Osteoblast (primary cell): ENCODE results near the gene B4GALT1. TPM values are rescaled to one million over a fixed set of nuclear protein-coding genes. Genes with fewer than 3 reads are reported as not detected.

Experiments used
- DNase-seq: peaks from one replicate; pipeline ENCODE4 v3.0.0; 2011; ENCODE audit warnings: low spot score, mixed read lengths; ENCODE audit not compliant: insufficient read length; ENCODE audit errors: missing footprints
- H2AFZ ChIP-seq: 2 replicates; pipeline ENCODE4 v1.6.0; 2011; ENCODE audit warnings: mild to moderate bottlenecking, low read length
- H3K27ac ChIP-seq: 2 replicates; pipeline ENCODE4 v1.5.1; 2011; ENCODE audit warnings: mild to moderate bottlenecking, low read depth, low read length, moderate library complexity
- H3K27me3 ChIP-seq: 2 replicates; pipeline ENCODE4 v1.6.0; 2012; ENCODE audit warnings: mild to moderate bottlenecking, control low read depth, inconsistent platforms, low read length, moderate library complexity; ENCODE audit not compliant: insufficient read depth
- H3K36me3 ChIP-seq: 2 replicates; pipeline ENCODE4 v1.5.1; 2011; ENCODE audit warnings: mild to moderate bottlenecking, low read length, control low read depth, moderate library complexity; ENCODE audit not compliant: insufficient read depth
- H3K4me1 ChIP-seq: 2 replicates; pipeline ENCODE4 v1.5.1; 2011; ENCODE audit warnings: mild to moderate bottlenecking, low read length, control low read depth, moderate library complexity; ENCODE audit not compliant: insufficient read depth
- H3K4me2 ChIP-seq: 2 replicates; pipeline ENCODE4 v1.6.0; 2011; ENCODE audit warnings: mild to moderate bottlenecking, low read length; ENCODE audit not compliant: insufficient read depth
- H3K4me3 ChIP-seq: fragments of 200-600 bp; sonication (generic); 3 replicates; pipeline ENCODE4 v1.5.1; 2012; ENCODE audit warnings: mild to moderate bottlenecking, low read length, inconsistent platforms; ENCODE audit not compliant: insufficient read depth
- H3K79me2 ChIP-seq: 2 replicates; pipeline ENCODE4 v1.6.0; 2012; ENCODE audit warnings: mild to moderate bottlenecking, low read length, control low read depth, inconsistent platforms; ENCODE audit not compliant: insufficient read depth
- H3K9me3 ChIP-seq: 2 replicates; pipeline ENCODE4 v1.5.1; 2011; ENCODE audit warnings: low read depth, low read length, control low read depth
- H4K20me1 ChIP-seq: 2 replicates; pipeline ENCODE4 v1.6.0; 2012; ENCODE audit warnings: mild to moderate bottlenecking, low read length, control low read depth; ENCODE audit not compliant: insufficient read depth
- total RNA-seq: library from RNA; depleted of rRNA; stranded (reverse); fragments of >200 nt; gene quantifications from 2 replicates; pipeline ENCODE4 v1.2.3, GENCODE V29; 2012
- TF ChIP-seq, protein P1 (sequence below): IDR thresholded peaks from 2 replicates; pipeline ENCODE4 v1.5.1; 2011; ENCODE audit warnings: mild to moderate bottlenecking, low read depth, low read length, moderate library complexity; ENCODE audit errors: extremely low read depth

Gene B4GALT1
- total RNA-seq, 1 donor: 63.7 TPM

DNA sequence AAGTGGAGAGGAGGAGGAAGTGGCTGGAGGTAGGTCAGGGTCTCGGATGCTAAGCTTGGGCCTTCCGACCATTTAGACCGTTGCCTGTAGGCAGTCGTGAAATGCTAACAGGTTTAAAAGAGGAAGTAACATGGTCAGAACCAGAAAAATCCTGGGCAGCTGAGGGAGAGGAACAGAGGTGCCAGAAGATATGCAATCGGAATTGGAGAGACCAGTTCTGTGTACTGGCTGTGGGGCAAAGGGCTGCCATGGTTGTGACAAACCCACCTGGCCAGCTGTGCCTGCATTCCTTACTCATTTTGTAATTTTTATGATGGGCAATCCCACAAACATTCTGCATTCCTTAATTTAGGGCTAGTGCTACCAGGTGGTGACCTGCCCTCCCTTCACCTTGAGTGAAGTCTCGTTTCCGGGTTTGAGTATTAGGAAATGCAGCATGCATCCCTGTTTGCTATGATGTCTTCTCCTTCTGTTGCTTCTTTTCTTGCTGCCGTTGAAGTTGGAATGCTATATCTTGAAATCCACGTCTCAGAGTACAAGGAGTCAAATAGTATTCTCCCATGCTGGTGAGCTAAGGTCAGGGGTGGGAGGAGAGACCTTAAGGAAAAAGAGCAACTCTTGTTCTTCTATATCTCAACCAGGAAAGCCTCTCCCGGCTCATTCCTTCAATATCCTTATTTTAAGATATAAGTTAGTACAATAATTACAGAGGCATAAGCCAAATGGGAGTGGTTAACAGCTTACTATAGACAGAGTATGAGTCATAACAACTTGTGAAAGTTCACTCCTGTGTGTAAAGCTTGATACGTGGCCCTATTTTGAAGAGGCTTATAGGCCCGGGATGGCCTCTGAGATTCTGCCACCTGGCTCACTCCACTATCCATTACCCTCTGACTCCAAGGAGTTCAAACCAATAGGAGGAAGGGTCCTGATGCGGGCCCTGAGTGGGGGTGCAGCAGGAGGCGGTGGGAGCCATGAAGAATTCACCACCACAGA, 37.0 kb downstream of the B4GALT1 start:
- Histone ChIP-seq H4K20me1 (peaks cover 28% of the 10 kb centered on the region), H3K4me3 (no peak overlapping the region), H3K27me3 (no peaks in the 10 kb centered on the region), H2AFZ (no peak overlapping the region), H3K27ac (peak overlapping the region; percentile 64), H3K79me2 (peaks cover 79% of the 10 kb centered on the region), H3K36me3 (peaks cover 73% of the 10 kb centered on the region), H3K4me1 (peaks cover 34% of the 10 kb centered on the region), H3K4me2 (no peak overlapping the region), H3K9me3 (no peaks in the 10 kb centered on the region)
- DNase-seq: peak; percentile 92
- TF ChIP-seq, protein P1, sequence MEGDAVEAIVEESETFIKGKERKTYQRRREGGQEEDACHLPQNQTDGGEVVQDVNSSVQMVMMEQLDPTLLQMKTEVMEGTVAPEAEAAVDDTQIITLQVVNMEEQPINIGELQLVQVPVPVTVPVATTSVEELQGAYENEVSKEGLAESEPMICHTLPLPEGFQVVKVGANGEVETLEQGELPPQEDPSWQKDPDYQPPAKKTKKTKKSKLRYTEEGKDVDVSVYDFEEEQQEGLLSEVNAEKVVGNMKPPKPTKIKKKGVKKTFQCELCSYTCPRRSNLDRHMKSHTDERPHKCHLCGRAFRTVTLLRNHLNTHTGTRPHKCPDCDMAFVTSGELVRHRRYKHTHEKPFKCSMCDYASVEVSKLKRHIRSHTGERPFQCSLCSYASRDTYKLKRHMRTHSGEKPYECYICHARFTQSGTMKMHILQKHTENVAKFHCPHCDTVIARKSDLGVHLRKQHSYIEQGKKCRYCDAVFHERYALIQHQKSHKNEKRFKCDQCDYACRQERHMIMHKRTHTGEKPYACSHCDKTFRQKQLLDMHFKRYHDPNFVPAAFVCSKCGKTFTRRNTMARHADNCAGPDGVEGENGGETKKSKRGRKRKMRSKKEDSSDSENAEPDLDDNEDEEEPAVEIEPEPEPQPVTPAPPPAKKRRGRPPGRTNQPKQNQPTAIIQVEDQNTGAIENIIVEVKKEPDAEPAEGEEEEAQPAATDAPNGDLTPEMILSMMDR: no peak

GRCh38 chr9:33129251-33129885, 37.8 kb downstream of the B4GALT1 start:
- peaks cover 34% of the 10 kb centered on the region for H3K4me1 ChIP-seq
- peaks cover 73% of the 10 kb centered on the region for H3K36me3 ChIP-seq
- H4K20me1 ChIP-seq: peaks cover 35% of the 10 kb centered on the region
- DNase-seq: peak; percentile 69
- peaks cover 79% of the 10 kb centered on the region for H3K79me2 ChIP-seq
- TF ChIP-seq, protein P1: no peak
- no peaks in the 10 kb centered on the region for H3K27me3 ChIP-seq
- no peak overlapping the region for H2AFZ ChIP-seq
- H3K27ac ChIP-seq: no peak overlapping the region
- H3K9me3 ChIP-seq: no peaks in the 10 kb centered on the region
- H3K4me3 ChIP-seq: no peak overlapping the region
- no peak overlapping the region for H3K4me2 ChIP-seq

DNA sequence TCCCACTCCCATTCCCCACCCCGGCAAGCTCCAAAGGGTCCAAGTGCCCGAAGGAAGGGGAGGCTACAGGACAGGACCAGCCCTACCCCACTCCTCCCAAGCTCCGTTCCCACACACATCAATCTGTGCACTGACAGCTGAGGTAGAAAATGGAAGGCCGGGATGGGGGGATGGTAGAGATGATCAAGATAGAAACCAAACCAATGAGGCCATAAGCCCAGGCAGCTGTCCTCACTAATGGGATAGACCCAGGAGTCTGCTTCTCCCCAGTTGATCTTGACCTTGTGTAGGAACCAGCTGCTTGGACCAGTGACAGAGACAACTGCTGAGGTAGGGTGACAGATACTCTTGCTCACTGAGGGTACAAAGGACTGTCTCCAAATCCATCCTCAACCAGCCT, 38.6 kb downstream of the B4GALT1 start:
- H3K9me3 ChIP-seq: no peaks in the 10 kb centered on the region
- peaks cover 34% of the 10 kb centered on the region for H3K4me1 ChIP-seq
- H3K27me3 ChIP-seq: no peaks in the 10 kb centered on the region
- H3K4me2 ChIP-seq: no peak overlapping the region
- H2AFZ ChIP-seq: no peak overlapping the region
- H3K79me2 ChIP-seq: peaks cover 79% of the 10 kb centered on the region
- H3K36me3 ChIP-seq: peaks cover 71% of the 10 kb centered on the region
- peaks cover 36% of the 10 kb centered on the region for H4K20me1 ChIP-seq
- H3K4me3 ChIP-seq: no peak overlapping the region
- peak; percentile 65 for DNase-seq
- TF ChIP-seq, protein P1: no peak
- H3K27ac ChIP-seq: no peak overlapping the region

DNA sequence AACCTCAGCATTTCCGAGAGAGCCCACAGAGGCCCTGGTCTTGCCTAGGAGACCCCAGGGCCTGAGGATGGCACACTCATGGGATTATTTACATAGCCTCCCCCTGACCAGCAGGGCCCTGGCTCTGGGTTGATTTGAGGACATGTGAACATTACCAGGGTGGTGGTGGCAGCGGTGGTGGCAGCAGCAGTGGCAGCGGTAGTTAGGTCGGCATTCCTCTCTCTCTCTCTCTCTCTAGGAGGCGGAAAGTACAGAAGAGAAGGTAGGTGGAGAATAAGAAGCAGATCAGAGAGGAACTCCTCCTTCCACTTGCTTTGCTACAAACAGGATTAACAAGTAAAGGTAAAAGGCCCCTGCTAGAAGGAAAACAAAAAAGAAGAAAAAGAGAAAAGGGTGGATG, 39.3 kb downstream of the B4GALT1 start:
- Histone ChIP-seq H3K4me1 (peaks cover 30% of the 10 kb centered on the region), H3K27me3 (no peaks in the 10 kb centered on the region), H3K36me3 (peaks cover 65% of the 10 kb centered on the region), H4K20me1 (peaks cover 33% of the 10 kb centered on the region), H3K9me3 (no peaks in the 10 kb centered on the region), H3K4me3 (no peak overlapping the region), H2AFZ (no peak overlapping the region), H3K4me2 (no peak overlapping the region), H3K79me2 (peaks cover 77% of the 10 kb centered on the region), H3K27ac (no peak overlapping the region)
- peak; percentile 51 for DNase-seq
- TF ChIP-seq, protein P1: no peak
